Mucosa of descending colon (tissue), 3 donors: ENCODE measurements around the gene KIF26A. TPM values are rescaled to one million over a fixed set of nuclear protein-coding genes. Genes with fewer than 3 reads are reported as not detected.
A peak's percentile ranks its signal among the peaks of the same experiment; 100 is the strongest.

ENCODE experiments used
- ATAC-seq: fragments of 200-7000 bp; cut with Tn5 transposase; one replicate; pipeline ENCODE4 v1.9.1; 2020; ENCODE audit warnings: mild to moderate bottlenecking, moderate library complexity
- DNase-seq, 3 donors: peaks; one replicate each; pipeline ENCODE4 v3.0.0-alpha.2; 2020
- H3K36me3 ChIP-seq: fragments of 200-600 bp; one replicate; pipeline ENCODE4 v1.8.0; 2021; ENCODE audit warnings: low read depth, mild to moderate bottlenecking
- H3K4me1 ChIP-seq: fragments of 200-600 bp; one replicate; pipeline ENCODE4 v1.8.0; 2021; ENCODE audit warnings: low read depth, mild to moderate bottlenecking
- H3K4me3 ChIP-seq: fragments of 200-600 bp; one replicate; pipeline ENCODE4 v1.8.0; 2021; ENCODE audit warnings: mild to moderate bottlenecking
- H3K9me3 ChIP-seq: fragments of 200-600 bp; one replicate; pipeline ENCODE4 v1.8.0; 2021; ENCODE audit warnings: mild to moderate bottlenecking
- intact Hi-C, 2 donors: fragments of 100-400 bp; cut with DNase I in 1 of 2; cut with micrococcal nuclease in 1 of 2; formaldehyde crosslinking; loops; one replicate each; pipeline versions ENCODE4 v1.11.0 to v1.11.1; 2022; cut with DNase I, micrococcal nuclease
- total RNA-seq, 3 donors: library from RNA; stranded (reverse); fragmentation: NEBNext Ultra II Directional in 2 of 3; extraction: Animal tissue kit (Norgen Biotek cat#: 25700) in 2 of 3; gene quantifications; one replicate each; pipeline versions ENCODE4 v1.2.1 to v1.2.4, GENCODE V29; 2021 to 2023
- TF ChIP-seq, protein P1 (sequence below): fragments of 200-600 bp; IDR thresholded peaks from one replicate; pipeline ENCODE4 v1.8.0; 2022; ENCODE audit warnings: antibody characterized with exemption, mild to moderate bottlenecking
- donor health status: DM: no; HTN: no; CAD: no; lungs with moderate emphysema.
- donor health status: DM: no; HTN: no; CAD: no.
- donor health status: DM: no; HTN: yes; CAD: no.

KIF26A gene
- total RNA-seq, 3 donors from 2014 or later = 3.8 to 7.7 (median 6.5) TPM

DNA sequence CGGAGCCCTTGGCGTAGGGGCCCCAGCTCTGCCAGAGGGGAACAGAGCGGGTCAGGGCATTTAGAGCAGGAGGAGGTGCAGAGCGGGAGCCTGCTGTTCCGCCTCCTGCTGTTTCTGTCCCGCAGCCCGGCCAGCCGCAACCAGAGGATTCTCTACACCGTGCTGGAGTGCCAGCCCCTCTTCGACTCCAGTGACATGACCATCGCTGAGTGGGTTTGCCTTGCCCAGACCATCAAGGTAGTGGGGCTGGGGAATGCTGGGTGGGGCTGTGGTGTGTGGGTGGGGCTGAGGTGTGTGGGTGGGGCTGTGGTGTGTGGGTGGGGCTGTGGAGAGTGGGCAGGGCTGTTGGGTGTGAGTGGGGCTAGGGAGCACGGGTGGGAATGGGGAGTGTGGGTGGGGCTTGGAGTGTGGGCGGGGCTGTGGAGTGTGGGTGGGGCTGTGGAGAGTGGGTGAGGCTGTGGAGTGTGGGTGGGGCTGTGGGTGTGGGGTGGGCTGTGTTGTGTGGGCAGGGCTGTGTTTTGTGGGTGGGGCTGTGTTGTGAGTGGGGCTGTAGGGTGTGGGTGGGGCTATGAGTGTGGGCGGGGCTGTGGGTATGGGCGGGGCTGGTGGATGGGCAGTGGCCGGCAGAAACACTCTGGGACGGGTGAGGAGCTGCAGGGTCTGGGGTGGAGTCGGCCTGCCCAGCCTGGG is 44.9 kb upstream of the KIF26A start:
- intact Hi-C loops = no loop called here
- H3K36me3 ChIP-seq = no peaks in the 10 kb centered on the region
- peaks cover 12% of the 10 kb centered on the region for H3K4me1 ChIP-seq
- TF ChIP-seq, protein P1, sequence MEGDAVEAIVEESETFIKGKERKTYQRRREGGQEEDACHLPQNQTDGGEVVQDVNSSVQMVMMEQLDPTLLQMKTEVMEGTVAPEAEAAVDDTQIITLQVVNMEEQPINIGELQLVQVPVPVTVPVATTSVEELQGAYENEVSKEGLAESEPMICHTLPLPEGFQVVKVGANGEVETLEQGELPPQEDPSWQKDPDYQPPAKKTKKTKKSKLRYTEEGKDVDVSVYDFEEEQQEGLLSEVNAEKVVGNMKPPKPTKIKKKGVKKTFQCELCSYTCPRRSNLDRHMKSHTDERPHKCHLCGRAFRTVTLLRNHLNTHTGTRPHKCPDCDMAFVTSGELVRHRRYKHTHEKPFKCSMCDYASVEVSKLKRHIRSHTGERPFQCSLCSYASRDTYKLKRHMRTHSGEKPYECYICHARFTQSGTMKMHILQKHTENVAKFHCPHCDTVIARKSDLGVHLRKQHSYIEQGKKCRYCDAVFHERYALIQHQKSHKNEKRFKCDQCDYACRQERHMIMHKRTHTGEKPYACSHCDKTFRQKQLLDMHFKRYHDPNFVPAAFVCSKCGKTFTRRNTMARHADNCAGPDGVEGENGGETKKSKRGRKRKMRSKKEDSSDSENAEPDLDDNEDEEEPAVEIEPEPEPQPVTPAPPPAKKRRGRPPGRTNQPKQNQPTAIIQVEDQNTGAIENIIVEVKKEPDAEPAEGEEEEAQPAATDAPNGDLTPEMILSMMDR = no peak
- no peaks in the 10 kb centered on the region for H3K9me3 ChIP-seq
- ATAC-seq (peak; percentile 74), DNase-seq (peak; percentile 53 to 73 (median 70))
- no peak overlapping the region for H3K4me3 ChIP-seq

DNA sequence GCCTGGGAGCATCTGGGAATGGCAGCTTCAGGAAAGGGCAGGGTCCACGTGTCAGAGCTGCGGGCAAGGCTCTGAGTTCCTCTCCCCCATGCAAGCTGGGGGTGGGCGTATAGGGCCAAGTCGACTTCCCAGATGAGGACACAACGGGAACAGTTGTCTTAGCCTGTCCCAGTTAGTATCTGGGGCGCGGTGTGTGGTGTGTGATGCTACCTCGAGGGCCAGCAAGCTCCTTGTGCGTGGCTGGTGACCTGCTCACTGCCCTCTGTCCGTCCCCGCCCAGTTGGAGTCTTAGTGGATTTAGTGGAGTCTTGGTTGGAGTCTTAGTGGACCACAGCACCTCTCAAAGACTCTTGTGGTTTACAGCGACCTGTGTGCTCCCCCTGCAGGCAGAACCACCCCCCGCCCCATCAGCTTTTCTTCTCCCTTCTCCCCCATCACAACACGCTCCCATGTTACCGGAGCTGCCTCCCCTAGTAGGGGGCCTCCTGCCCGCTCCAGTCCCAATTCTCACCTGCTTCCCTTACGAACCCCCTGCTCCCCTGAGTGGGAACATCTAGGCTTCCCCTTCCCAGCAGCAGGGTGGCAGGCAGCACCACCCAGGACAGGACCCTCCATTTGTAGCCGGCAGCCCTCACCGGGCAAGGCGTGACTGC is 44.2 kb upstream of the KIF26A start:
- Histone ChIP-seq H3K36me3 (no peaks in the 10 kb centered on the region), H3K4me3 (no peak overlapping the region), H3K4me1 (peaks cover 10% of the 10 kb centered on the region), H3K9me3 (no peaks in the 10 kb centered on the region)
- TF ChIP-seq, protein P1 = no peak
- peak in 2 of 3 donors; percentile 58 to 62 for DNase-seq
- peak; percentile 10 for ATAC-seq
- intact Hi-C loops = no loop called here

DNA sequence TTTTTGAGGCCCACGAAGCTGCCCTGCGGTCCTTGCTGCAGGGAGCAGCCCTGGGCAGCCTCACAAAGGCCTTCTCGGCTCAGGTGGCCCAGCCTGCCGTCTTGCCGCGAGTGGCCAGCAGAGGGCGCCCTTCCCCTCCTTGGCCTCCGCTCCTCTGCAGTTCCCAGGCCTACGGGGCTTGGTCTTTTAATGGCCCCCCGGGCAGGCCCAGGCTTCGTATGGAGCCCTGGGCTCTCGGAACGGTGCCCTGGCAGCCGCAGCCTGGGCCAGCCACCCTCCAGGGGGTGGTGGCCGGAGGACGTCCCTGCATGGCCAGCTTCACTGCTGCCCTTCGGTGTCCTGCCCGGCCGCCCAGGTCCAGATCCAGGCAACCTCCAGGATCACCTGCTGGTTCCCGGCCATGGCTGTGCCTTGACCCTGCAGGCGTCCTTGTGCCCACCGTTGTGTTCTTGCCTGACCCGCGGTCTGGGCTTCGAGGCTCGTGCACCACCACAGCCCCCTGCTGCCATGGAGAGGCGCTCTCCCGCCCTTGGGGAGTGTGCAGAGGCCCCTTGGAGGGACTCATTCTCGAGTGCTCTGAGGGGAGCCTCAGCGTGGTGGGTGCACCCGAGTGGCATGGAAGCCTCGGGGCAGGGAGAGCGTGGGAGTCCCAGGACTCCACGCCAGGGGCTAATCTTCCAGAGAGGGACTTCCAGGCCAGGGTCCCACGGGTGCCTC is 43.5 kb upstream of the KIF26A start:
- intact Hi-C loops = no loop called here
- DNase-seq (peak; percentile 73 to 89 (median 89)), ATAC-seq (peak; percentile 83)
- Histone ChIP-seq H3K36me3 (no peaks in the 10 kb centered on the region), H3K9me3 (no peaks in the 10 kb centered on the region), H3K4me1 (peaks cover 11% of the 10 kb centered on the region), H3K4me3 (no peak overlapping the region)
- TF ChIP-seq, protein P1 = peak; percentile 85

GRCh38 chr14:104095426-104096310 is 42.7 kb upstream of the KIF26A start:
- H3K9me3 ChIP-seq = no peaks in the 10 kb centered on the region
- H3K36me3 ChIP-seq = no peaks in the 10 kb centered on the region
- peaks cover 17% of the 10 kb centered on the region for H3K4me1 ChIP-seq
- H3K4me3 ChIP-seq = no peak overlapping the region
- peak in 2 of 3 donors; percentile 27 to 43 for DNase-seq
- no peak for ATAC-seq
- TF ChIP-seq, protein P1 = no peak
- intact Hi-C loops = no loop called here

- Histone ChIP-seq H3K4me1 (peaks cover 24% of the 10 kb centered on the region), H3K9me3 (no peaks in the 10 kb centered on the region), H3K4me3 (no peak overlapping the region), H3K36me3 (no peaks in the 10 kb centered on the region)
- intact Hi-C loops = no loop called here
- ATAC-seq = no peak
- DNase-seq = peak in 1 of 3 donors; percentile 31
- TF ChIP-seq, protein P1 = no peak
Measured at GRCh38 chr14:104096318-104096717, 42.1 kb upstream of the KIF26A start.
